Transverse colon (tissue), 3 donors: ENCODE data around the gene LRRC9.
A peak's percentile ranks its signal among the peaks of the same experiment; 100 is the strongest.

Source experiments
- CTCF ChIP-seq, 5 experiments: fragments of 200-600 bp in 3 of 5; fragments of 450-650 bp in 2 of 5; sonication (generic) in 3 of 5; IDR thresholded peaks; 1 replicate in 2 of 5; 2 replicates in 3 of 5; pipeline ENCODE4 v1.5.1; 2016 to 2017; ENCODE audit warnings: antibody characterized with exemption in 5 of 5, inconsistent platforms in 3 of 5, mild to moderate bottlenecking in 2 of 5, moderate library complexity in 1 of 5
- POLR2A ChIP-seq: fragments of 450-650 bp; IDR thresholded peaks from one replicate; pipeline ENCODE4 v1.6.1; 2016; ENCODE audit warnings: antibody characterized with exemption, mild to moderate bottlenecking, moderate library complexity

DNA sequence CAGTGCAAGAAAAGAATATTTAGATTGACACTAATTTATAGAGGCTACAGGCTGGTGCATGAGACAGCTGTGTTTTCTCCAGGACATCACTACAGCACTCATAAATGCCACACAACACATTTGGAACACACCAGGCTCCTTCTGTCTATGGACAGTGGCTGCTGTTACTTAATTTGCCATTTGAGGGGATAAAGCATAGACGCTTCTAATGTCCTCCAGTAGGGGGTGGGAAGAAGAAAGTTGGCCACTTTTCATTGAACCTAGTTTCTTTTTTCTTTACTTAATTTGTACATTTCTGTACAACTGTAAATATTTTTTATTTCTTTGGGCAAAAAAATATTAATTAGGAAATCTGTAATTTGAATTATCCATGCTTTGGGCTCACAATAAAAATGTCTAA lies 37.0 kb upstream of the LRRC9 start:
- TF ChIP-seq CTCF (IDR thresholded peaks at IDR 0.05) (peak in 1 of 5 experiments; percentile 18), POLR2A (no peak)
